ENCODE measurements around the gene EPG5. TPM values are rescaled to one million over a fixed set of nuclear protein-coding genes. Genes with fewer than 3 reads are reported as not detected.
"Not testable (repeated sequence)": the region's sequence is repeated elsewhere in the genome, so short reads cannot be mapped to it uniquely, and the experiment has no call there.

EPG5 gene
- total and polyA plus RNA-seq, 7 experiments from 2014 or later, result 6.3 to 54.8 (median 26.8) TPM

- POLR2A ChIA-PET, result interaction anchor here (0.5 kb wide), 1 partner anchor 169 kb away, joined by 3 read pairs; no protein-coding TSS in a partner anchor
- no peak overlapping the region for H3K4me3 Mint-ChIP-seq
Measured at GRCh38 chr18:45834306-45834705, 132.8 kb downstream of the EPG5 start.

GRCh38 chr18:45833846-45834245 lies 133.3 kb downstream of the EPG5 start:
- Histone ChIP-seq H3K4me1 (ENCODE audit: control insufficient read depth in 2 of 2, insufficient read depth in 2 of 2, low read length in 2 of 2) (no peaks in the 10 kb centered on the region), H3K9me3 (ENCODE audit: control insufficient read depth in 2 of 3, low read length in 3 of 3) (no peaks in the 10 kb centered on the region), H3K27ac (ENCODE audit: low read depth, low read length) (no peak overlapping the region), H3K36me3 (ENCODE audit: control insufficient read depth in 2 of 3, insufficient read depth in 3 of 3, low read length in 3 of 3) (no peaks in the 10 kb centered on the region), H3K27me3 (ENCODE audit: control insufficient read depth in 2 of 2, insufficient read depth in 2 of 2, low read length in 2 of 2) (peaks cover 0 to 4% of the 10 kb centered on the region in 2 donors), H3K4me3 (ENCODE audit: low read length) (no peak overlapping the region)
- ATAC-seq (no peak), DNase-seq (no peak)
- Mint-ChIP-seq H3K4me1 (peaks cover 6 to 11% (median 7%) of the 10 kb centered on the region in 7 donors), H3K27me3 (peaks cover 26 to 46% (median 44%) of the 10 kb centered on the region in 5 donors), H3K27ac (no peak overlapping the region), H3K36me3 (peaks cover 0 to 10% (median 0%) of the 10 kb centered on the region in 5 donors), H3K4me3 (no peak overlapping the region), H3K9me3 (no peaks in the 10 kb centered on the region)
- POLR2A ChIA-PET, result no interaction called here
- CTCF ChIA-PET, result no interaction called here
- intact Hi-C loops (cut with micrococcal nuclease), result no loop called here

More at GRCh38 chr18:45834306-45834705, 132.8 kb downstream of the EPG5 start:
- CTCF ChIA-PET, result no interaction called here
- H3K9me3 Mint-ChIP-seq, result no peaks in the 10 kb centered on the region
- ATAC-seq, result no peak
- H3K36me3 Mint-ChIP-seq, result peaks cover 0 to 10% (median 0%) of the 10 kb centered on the region in 5 donors
- Histone ChIP-seq H3K4me3 (ENCODE audit: low read length) (no peak overlapping the region), H3K27ac (ENCODE audit: low read depth, low read length) (no peak overlapping the region), H3K27me3 (ENCODE audit: control insufficient read depth in 2 of 2, insufficient read depth in 2 of 2, low read length in 2 of 2) (peaks cover 0 to 4% of the 10 kb centered on the region in 2 donors), H3K9me3 (ENCODE audit: control insufficient read depth in 2 of 3, low read length in 3 of 3) (no peaks in the 10 kb centered on the region), H3K36me3 (ENCODE audit: control insufficient read depth in 2 of 3, insufficient read depth in 3 of 3, low read length in 3 of 3) (no peaks in the 10 kb centered on the region), H3K4me1 (ENCODE audit: control insufficient read depth in 2 of 2, insufficient read depth in 2 of 2, low read length in 2 of 2) (no peaks in the 10 kb centered on the region)
- DNase-seq, result no peak
- H3K27ac Mint-ChIP-seq, result no peak overlapping the region
- intact Hi-C loops (cut with micrococcal nuclease), result no loop called here
- H3K27me3 Mint-ChIP-seq, result peaks cover 30 to 50% (median 48%) of the 10 kb centered on the region in 5 donors
- H3K4me1 Mint-ChIP-seq, result peaks cover 2 to 14% (median 10%) of the 10 kb centered on the region in 7 donors

- no peak overlapping the region for H3K27ac ChIP-seq (ENCODE audit: low read depth, low read length)
- Mint-ChIP-seq H3K27ac (no peak overlapping the region), H3K9me3 (no peaks in the 10 kb centered on the region), H3K27me3 (peaks cover 15 to 28% (median 27%) of the 10 kb centered on the region in 5 donors), H3K4me1 (peaks cover 9 to 18% (median 13%) of the 10 kb centered on the region in 7 donors), H3K4me3 (no peak overlapping the region), H3K36me3 (peaks cover 0 to 10% (median 0%) of the 10 kb centered on the region in 5 donors)
- H3K27me3 ChIP-seq (ENCODE audit: control insufficient read depth in 2 of 2, insufficient read depth in 2 of 2, low read length in 2 of 2), result no peaks in the 10 kb centered on the region
- POLR2A ChIA-PET, result no interaction called here
- no peaks in the 10 kb centered on the region for H3K36me3 ChIP-seq (ENCODE audit: control insufficient read depth in 2 of 3, insufficient read depth in 3 of 3, low read length in 3 of 3)
- no peak for ATAC-seq
- CTCF ChIA-PET, result no interaction called here
- H3K4me1 ChIP-seq (ENCODE audit: control insufficient read depth in 2 of 2, insufficient read depth in 2 of 2, low read length in 2 of 2), result peaks cover 0 to 1% of the 10 kb centered on the region in 2 donors
- no peak overlapping the region for H3K4me3 ChIP-seq (ENCODE audit: low read length)
- intact Hi-C loops (cut with micrococcal nuclease), result no loop called here
- no peak for DNase-seq
- H3K9me3 ChIP-seq (ENCODE audit: control insufficient read depth in 2 of 3, low read length in 3 of 3), result no peaks in the 10 kb centered on the region
Measured at GRCh38 chr18:45830917-45831316, 136.2 kb downstream of the EPG5 start.

- H3K9me3 Mint-ChIP-seq, result no peaks in the 10 kb centered on the region
- H3K27ac ChIP-seq (ENCODE audit: low read depth, low read length), result no peak overlapping the region
- ChIA-PET POLR2A (no interaction called here), CTCF (no interaction called here)
- no peak overlapping the region for H3K4me3 ChIP-seq (ENCODE audit: low read length)
- no peaks in the 10 kb centered on the region for H3K9me3 ChIP-seq (ENCODE audit: control insufficient read depth in 2 of 3, low read length in 3 of 3)
- H3K27me3 Mint-ChIP-seq, result peaks cover 5 to 17% (median 17%) of the 10 kb centered on the region in 5 donors
- peaks cover 0 to 1% (median 0%) of the 10 kb centered on the region in 5 donors for H3K36me3 Mint-ChIP-seq
- ATAC-seq (no peak), DNase-seq (no peak)
- no peaks in the 10 kb centered on the region for H3K36me3 ChIP-seq (ENCODE audit: control insufficient read depth in 2 of 3, insufficient read depth in 3 of 3, low read length in 3 of 3)
- peak overlapping the region in 1 of 9 donors; percentile 72 for H3K27ac Mint-ChIP-seq
- H3K4me1 Mint-ChIP-seq, result peaks cover 14 to 28% (median 19%) of the 10 kb centered on the region in 7 donors
- H3K4me1 ChIP-seq (ENCODE audit: control insufficient read depth in 2 of 2, insufficient read depth in 2 of 2, low read length in 2 of 2), result peaks cover 0 to 9% of the 10 kb centered on the region in 2 donors
- H3K4me3 Mint-ChIP-seq, result peak overlapping the region in 1 of 10 donors; percentile 28
- no peaks in the 10 kb centered on the region for H3K27me3 ChIP-seq (ENCODE audit: control insufficient read depth in 2 of 2, insufficient read depth in 2 of 2, low read length in 2 of 2)
- intact Hi-C loops (cut with micrococcal nuclease), result no loop called here
Measured at GRCh38 chr18:45829855-45830254, 137.3 kb downstream of the EPG5 start.

GRCh38 chr18:45828917-45829811 lies 138.0 kb downstream of the EPG5 start:
- Mint-ChIP-seq H3K4me1 (peaks cover 16 to 35% (median 26%) of the 10 kb centered on the region in 7 donors), H3K27ac (peak overlapping the region in 1 of 9 donors; percentile 32), H3K9me3 (no peaks in the 10 kb centered on the region), H3K36me3 (no peaks in the 10 kb centered on the region), H3K4me3 (peak overlapping the region in 1 of 10 donors; percentile 28), H3K27me3 (peaks cover 3 to 14% (median 13%) of the 10 kb centered on the region in 5 donors)
- Histone ChIP-seq H3K9me3 (ENCODE audit: control insufficient read depth in 2 of 3, low read length in 3 of 3) (no peaks in the 10 kb centered on the region), H3K27ac (ENCODE audit: low read depth, low read length) (no peak overlapping the region), H3K27me3 (ENCODE audit: control insufficient read depth in 2 of 2, insufficient read depth in 2 of 2, low read length in 2 of 2) (no peaks in the 10 kb centered on the region), H3K4me1 (ENCODE audit: control insufficient read depth in 2 of 2, insufficient read depth in 2 of 2, low read length in 2 of 2) (peaks cover 0 to 9% of the 10 kb centered on the region in 2 donors), H3K36me3 (ENCODE audit: control insufficient read depth in 2 of 3, insufficient read depth in 3 of 3, low read length in 3 of 3) (no peaks in the 10 kb centered on the region), H3K4me3 (ENCODE audit: low read length) (no peak overlapping the region)
- intact Hi-C loops (cut with micrococcal nuclease), result no loop called here
- DNase-seq (no peak), ATAC-seq (peak; percentile 61)
- POLR2A ChIA-PET, result no interaction called here
- CTCF ChIA-PET, result no interaction called here

GRCh38 chr18:45826716-45827115 lies 140.4 kb downstream of the EPG5 start:
- H3K9me3 Mint-ChIP-seq; H3K36me3 Mint-ChIP-seq; H3K4me3 Mint-ChIP-seq; H3K27ac ChIP-seq (ENCODE audit: low read depth, low read length); H3K4me1 ChIP-seq (ENCODE audit: control insufficient read depth in 2 of 2, insufficient read depth in 2 of 2, low read length in 2 of 2); DNase-seq; intact Hi-C loops (cut with micrococcal nuclease); POLR2A ChIA-PET; ATAC-seq; H3K27ac Mint-ChIP-seq; H3K27me3 ChIP-seq (ENCODE audit: control insufficient read depth in 2 of 2, insufficient read depth in 2 of 2, low read length in 2 of 2); H3K36me3 ChIP-seq (ENCODE audit: control insufficient read depth in 2 of 3, insufficient read depth in 3 of 3, low read length in 3 of 3); CTCF ChIA-PET; H3K4me3 ChIP-seq (ENCODE audit: low read length); H3K9me3 ChIP-seq (ENCODE audit: control insufficient read depth in 2 of 3, low read length in 3 of 3): not testable (repeated sequence)
- Mint-ChIP-seq H3K27me3 (peaks cover 4 to 20% (median 8%) of the 10 kb centered on the region in 5 donors), H3K4me1 (peaks cover 16 to 35% (median 26%) of the 10 kb centered on the region in 7 donors)

All from naive thymus-derived CD4-positive, alpha-beta T cell (primary cell).